Activated CD4-positive, CD25-positive, alpha-beta regulatory T cell treated with anti-CD3 and anti-CD28 coated beads, Interleukin-2, amount 50 U/mL, for 24 hours (primary cell): ENCODE results near the gene PAF1.
"Not testable (repeated sequence)": the region's sequence is repeated elsewhere in the genome, so short reads cannot be mapped to it uniquely, and the experiment has no call there.

Source experiments
- ATAC-seq, 2 donors: fragments of 150-1000 bp; cut with Tn5 transposase; one replicate each; pipeline ENCODE4 v1.10.0; 2021; ENCODE audit warnings: mild to moderate bottlenecking in 1 of 2, moderate library complexity in 1 of 2

PAF1 gene

DNA sequence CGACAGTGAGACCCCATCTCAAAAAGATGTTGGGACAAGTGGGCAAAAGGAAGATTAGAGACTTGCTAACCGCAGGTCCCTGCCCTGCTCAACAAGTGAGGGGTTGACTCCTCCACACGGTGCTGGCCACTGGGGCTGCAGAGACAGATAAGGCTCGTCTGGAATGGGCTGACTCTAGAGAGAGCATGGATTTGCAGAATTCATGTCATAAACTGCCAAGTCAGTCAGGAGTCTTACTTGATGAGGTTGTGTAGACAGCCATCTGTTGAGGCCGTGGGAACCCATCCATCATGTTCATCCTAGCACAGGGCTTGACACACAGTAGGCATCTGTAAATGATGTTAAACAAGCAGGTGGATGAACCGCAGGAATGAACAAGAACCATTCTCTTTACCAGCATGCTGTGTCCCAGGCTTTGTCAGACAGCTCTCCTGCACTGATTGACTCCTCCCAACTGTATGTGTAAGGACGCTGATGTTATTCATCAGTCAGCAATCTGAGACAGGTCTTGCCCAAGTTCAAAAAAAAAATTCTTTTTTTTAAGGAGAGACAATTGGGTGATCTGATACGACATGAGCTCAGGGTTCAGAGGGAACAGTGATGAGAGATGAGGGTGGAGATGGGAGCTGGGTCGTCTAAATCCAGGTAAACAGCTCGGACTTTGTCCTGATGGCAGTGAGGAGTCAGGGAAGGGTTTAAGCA lies 8.8 kb downstream of the PAF1 start:
- no peak for ATAC-seq

DNA sequence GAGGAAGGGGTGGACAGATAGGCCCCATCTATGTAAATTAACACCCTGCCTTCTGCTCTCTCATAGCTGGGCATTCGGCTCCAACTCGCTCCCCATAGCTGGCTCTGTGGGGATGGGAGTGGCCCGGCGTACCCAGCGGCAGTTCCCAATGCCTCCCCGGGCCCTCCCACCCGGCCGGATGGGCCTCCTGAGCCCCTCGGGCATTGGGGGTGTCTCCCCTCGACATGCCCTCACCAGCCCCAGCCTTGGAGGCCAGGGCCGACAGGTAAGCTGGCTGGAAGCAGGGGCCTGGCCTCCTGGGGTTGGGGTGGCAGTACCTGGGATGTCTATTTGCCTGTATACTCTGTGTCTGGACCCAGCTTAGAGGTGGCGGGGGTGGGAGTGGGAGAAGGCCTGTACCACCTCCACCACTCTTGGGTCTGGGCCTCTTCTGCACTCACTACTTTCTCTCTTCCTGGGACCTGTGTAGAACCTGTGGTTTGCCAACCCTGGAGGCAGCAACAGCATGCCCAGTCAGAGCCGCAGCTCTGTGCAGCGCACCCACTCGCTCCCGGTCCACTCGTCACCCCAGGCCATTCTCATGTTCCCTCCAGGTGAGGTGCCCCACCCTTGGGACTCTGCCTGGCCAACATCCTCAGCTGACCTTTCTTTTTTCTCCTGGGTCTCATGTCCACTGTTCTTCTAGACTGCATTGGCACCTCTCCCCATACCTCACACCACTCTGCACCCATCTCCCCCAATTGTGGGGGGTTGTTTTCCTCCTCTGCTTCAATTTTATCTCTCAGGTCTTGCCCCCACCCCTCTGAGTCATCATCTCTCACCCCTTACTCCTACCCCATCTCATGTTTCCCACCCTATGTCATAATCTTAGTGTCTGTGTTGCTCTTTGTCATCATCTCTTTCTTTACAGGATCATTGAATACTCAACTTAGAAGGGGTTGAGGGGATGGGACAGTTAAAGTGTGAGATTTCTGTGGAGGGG lies 10.1 kb downstream of the PAF1 start:
- ATAC-seq = no peak

DNA sequence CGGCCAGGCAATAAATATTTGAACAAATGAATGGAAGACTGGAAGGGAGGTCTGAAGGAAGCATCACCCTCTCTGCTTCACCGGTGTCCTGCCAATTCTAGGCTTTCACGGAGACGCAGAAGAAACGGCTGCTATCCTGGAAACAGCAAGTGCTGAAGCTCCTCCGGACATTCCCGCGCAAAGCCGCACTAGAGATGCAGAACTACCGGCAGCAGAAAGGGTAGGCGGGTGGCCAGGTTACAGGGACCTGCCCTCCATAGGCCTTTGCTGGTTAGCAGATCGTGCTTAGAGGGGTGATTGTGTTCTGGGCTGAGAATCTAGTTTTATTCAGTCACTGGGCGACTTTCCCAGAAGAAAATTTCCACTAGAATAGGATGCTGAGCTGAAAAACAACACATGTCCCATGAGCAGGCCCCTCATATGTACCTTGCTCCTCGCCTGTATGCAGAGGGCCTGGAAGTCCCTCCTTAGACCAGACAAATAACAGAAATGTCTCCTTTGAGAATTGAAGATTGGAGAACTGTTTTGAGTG lies 11.0 kb downstream of the PAF1 start:
- ATAC-seq = no peak

DNA sequence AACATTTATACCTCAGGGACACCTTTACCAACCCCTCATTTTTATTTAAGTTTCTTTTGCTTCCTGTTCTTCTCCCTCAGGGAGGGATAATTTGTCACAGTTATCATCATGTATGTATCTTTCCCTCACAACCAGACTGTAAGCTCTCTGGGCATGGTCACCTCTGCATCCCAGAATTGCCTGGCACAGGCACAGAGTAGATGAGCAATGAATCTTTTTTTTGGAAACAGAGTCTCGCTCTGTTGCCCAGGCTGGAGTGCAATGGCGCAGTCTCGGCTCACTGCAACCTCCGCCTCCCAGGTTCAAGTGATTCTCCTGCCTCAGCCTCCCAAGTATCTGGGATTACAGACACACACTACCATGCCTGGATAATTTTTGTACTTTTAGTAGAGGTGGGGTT lies 11.5 kb downstream of the PAF1 start:
- ATAC-seq = not testable (repeated sequence)

DNA sequence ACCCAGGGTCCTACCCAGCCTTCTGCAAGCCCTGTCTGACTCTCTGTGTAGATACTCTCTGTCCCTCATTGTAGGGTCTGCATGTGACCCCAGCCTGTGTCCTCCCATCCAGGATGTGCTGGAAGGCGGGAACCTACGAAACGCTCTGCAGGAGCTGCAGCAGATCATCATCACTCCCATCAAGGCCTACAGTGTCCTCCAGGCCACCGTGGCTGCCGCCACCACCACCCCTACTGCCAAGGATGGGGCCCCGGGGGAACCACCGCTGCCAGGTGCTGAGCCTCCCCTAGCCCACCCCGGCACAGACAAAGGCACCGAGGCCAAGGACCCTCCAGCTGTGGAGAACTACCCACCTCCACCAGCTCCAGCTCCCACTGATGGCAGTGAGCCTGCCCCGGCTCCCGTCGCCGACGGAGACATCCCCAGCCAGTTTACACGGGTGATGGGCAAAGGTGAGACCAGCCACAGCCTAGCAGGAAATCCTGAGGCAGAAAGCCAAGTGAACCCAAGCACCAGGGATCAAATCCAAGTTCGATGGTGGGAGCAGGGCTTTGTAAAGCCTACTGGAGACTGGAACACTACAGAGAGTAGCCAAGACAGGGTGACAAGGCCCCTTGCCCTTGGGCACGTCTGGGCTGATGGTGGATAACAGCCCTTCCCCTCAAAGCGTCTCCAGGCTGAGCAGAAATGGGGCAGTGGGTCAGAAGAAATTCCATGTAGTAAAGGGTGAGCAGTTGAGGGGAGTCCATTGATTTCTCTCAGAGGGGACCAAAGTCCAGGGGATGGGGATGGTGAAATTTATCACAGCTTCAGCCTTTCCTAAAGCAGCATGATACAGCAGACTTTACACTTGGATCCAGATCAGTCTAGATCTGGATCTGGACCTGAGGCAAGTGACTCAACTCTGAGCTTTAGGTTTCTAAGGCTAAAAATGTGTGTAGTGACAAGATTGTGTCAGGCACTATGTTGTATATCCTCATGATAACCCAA lies 13.2 kb downstream of the PAF1 start:
- ATAC-seq = no peak

DNA sequence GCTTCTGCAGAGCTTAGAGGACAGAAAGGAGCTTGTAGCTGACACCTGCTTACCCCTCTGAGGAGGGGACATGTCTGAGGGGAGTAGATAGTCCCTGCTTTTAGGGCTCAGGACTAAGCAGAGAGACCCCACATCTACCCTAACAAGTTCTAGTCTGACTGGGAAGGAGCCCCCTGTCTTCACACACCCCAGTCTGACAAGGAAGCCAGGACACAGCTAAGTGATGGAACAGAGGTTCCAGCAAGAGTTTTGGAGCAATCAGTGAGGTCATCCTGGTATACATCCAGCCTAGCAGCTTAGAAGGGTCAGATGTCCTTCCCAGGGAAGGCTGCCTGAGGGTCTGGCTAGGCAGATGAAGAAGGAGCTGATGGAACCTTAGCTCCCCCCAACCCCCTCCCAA lies 15.0 kb downstream of the PAF1 start:
- no peak for ATAC-seq

DNA sequence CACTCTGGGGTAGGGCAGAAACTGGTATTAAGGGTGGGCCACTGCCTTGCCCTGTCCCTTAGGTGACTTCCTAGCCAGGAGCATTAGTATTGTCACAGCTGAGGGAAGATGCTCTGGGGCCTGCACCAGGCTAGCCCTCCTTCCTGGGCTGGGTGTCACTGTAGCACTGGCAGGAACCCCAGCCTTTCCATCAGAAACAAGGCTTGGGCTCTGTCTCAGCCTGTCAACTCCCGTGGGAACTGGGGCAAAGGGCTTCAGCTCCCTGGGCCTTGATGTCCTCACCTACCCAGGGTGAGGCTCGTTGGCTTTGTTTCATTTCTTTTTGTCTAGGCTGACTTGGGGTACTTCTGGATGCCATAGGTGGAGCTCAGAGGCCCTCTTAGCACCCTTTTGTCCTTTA lies 18.0 kb downstream of the PAF1 start:
- ATAC-seq = no peak

DNA sequence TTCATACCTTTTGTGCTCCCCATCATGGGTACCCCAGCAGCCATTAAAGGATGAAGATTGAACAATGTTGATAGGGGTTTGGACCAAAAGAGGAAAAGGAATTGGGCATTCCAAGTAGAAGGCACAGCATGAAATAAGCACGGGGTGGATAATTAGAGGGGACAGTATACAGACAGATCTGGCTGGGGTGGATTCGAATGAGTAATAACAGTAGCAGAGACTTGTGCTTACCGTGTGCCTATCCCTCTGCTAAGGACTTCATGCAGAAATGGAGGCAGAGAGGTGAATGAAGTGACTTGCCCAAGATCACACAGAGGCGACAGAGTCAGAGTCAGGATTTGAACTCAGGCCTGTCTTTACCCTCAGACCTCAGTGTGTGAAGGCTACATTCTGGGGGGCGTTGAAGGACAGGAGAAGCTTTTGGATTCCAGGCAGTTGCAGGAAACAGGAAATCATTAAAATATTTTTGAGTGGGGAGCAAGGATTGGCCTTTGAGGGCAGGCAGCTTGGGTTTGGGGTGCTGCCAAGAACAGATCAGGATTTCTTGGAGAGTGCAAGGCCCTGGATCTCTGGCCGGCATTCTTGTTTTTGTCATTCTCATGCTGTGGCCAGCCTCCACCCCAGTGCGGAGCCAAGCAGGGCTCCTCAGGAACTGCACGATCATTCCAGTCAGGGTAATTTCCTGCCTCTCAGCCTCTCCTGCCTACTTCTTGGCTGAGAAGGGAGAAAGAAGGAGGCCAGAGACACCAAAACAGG lies 18.7 kb downstream of the PAF1 start:
- ATAC-seq = no peak

DNA sequence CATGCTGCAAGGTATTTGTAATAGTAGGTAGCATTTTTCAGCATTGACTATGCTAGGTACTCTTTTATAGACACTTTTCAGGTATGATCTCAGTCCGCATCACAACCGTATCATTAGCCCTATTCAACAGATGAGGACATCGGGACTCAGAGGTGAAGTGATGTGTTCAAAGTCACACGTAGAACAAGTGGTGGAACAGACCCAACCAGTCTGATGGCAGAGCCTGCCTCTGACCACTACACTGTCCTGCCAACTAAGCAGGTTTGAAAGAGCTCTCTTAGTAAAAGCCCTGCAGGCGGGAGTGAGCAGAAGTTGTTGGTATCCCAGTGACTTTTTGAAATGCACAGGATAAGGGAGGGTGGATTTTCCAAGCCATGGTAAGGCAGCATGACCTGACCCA lies 20.2 kb downstream of the PAF1 start:
- no peak for ATAC-seq

DNA sequence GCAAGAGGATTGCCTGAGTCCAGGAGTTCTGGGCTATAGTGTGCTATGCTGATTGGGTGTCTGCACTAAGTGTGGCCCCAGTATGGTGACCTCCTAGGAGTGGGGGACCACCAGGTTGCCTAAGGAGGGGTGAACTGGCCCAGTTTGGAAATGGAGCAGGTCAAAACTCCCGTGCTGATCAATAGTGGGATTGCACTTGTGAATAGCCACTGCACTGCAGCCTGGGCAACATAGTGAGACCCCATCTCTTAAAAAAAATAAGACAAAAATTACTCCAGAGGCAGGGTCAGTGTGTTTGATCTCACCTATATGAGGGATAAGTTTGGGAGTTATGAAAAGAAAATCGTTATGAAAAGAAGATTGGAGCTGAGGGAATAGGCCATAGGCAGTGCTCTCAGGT lies 21.7 kb downstream of the PAF1 start:
- no peak for ATAC-seq

DNA sequence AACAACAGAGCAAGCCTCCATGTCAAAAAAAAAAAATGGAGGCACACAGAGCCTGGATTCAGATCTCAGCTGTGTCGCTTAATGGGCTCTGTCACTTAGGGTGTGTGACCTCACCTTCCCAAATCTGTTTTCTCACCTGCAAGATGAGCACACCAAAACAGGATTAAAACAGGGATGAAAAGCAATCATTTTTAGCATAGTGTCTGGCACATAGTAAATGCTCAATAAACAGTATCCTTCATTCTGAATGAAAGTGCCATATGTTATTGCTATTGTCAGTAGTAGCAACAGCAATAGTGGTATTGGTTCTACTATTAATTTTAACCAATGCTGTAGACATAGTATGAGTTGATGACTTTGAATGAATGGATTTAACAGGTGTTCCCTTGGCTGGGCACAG lies 25.4 kb downstream of the PAF1 start:
- ATAC-seq = no peak

DNA sequence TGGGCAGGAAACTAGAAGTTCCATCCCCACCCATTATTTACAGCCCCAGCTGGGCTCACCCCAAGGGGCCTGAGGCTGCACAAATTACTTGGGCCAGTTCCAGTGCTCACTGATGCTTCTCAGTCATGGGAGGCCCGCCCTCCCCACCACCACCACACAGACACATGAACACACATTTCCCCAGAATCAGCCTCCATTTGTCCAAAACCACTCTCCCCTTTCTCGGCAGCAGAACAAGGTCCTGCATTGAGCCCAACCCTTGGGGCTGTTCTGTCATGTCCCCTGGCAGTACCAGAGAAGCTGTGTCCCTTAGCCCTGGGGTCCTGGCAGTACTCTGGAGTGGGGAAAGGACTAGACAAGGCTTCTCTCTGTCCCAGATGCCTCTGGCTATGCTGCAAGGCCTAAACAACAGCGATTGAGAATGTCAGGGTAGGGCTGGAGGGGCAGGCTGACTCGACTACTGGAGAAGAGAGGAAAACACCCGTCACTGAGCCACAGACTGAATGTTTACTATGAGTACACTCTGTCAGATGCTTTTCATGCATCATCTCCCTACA lies 26.9 kb downstream of the PAF1 start:
- ATAC-seq = no peak

DNA sequence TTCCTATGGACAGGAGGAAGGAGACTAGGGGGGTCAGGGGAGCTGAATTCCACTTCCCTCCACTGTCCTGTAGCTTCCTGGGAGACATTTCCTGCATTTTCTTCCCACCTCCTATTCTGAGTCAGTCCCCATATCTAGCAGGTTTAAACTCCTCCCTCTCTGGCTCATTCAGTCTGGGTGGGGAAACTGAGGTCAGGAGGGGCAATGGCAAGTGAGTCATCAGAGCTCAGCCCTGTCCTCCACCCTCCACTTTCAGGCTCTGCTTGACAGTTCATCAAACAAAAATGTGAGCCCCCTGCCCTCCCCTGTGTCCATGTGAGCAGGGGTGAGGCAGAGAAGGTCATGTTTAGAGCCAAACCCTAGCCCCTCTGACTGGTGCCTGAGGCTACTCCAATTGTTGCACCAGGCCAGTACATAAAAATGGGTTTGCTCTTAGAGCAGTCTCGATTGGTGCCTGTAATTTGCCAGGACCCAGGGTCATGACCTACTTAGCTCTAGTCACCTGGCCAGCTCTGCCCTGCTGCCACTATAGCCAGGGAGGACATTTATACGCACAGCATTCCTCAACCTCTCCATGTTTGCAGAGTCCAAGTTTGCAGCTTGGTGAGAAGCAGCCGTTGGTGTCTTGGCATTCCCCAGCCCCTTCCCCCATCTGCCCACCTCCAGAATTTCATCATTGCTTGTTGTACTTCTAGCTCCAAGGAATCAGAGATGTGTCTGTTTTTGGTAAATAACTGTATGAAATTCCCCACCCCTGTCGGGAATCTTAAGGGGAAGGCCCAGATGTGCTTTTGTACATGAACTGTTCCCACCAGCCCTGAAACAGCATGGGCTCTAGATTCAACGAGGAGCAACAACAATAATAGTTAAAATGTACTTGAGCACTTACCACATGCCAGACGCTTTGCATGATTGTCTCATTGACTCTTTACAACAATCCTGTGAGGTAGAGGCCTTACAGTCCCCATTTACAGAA lies 27.9 kb downstream of the PAF1 start:
- ATAC-seq = no peak

DNA sequence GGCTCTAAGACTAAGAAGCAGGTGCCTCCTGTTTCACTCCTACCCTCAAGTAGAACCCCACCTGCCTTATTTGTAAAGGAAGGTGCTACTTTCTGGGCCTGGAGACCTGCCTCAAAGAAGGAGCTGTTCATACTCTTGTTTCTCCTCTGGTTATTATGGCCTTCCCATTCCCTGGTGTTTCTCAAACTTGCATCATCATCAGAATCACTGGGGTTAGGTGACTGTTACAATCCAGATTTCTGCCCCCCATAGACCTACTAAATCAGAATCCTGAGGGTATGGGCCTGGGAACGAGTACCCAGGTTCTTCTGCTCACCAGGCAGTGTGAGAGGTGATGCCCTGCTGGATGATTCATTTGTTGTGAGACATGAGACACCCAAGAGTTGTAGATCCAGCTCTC lies 30.3 kb downstream of the PAF1 start:
- ATAC-seq = no peak

DNA sequence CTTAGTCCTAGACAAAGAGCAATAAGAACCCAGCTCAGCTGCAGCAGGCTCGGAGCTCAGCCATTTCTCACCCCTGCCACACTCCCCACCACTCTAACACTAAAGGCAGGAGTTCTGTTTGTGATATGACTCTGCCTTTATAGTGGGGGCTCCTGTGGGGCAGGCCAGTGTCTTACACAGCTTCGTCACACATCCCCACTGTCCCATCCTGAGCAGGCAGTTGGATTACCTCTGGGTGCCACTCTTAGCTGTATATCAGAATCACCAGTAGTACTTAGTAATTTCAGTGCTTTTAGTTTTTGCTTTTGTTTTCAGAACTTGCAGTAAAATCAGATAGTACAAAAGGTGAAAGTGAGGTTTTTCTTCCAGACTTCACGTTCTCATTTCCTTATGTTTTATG lies 31.9 kb downstream of the PAF1 start:
- peak in 1 of 2 donors; percentile 36 for ATAC-seq

DNA sequence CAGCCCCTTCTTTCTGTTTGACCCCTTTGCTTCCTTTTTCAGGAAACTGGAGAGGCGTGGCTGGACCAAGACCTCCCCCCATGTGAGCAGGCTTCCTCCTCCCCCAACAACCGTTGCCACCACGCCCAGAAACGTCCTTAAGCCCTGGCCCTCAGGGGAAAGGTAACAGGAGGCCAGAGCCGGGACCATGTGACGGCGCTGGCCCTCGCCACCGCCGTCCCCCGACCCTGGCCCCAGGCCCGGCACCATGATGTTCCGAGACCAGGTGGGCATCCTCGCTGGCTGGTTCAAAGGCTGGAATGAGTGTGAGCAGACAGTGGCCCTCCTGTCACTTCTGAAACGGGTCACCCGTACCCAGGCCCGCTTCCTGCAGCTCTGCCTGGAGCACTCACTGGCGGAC lies 34.3 kb downstream of the PAF1 start:
- ATAC-seq = no peak

DNA sequence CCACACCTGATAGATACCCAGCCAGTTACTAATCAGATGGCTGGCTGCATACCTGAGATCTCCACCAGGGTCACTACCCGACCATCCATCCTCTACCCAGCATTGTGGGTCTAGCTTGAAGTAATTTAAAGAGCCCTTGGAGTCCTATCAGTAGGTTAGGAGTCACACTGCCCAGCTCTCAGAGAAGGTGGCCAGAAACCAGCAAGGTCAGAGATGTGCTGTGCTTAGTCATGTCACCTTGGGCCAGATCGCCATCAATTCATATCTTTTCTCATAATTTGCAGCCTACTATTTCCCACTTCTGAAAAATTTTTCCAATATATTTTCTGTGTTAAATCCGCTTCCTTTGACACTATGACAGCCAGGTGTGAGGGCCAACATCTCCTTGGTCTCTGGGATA lies 34.8 kb downstream of the PAF1 start:
- ATAC-seq = no peak

DNA sequence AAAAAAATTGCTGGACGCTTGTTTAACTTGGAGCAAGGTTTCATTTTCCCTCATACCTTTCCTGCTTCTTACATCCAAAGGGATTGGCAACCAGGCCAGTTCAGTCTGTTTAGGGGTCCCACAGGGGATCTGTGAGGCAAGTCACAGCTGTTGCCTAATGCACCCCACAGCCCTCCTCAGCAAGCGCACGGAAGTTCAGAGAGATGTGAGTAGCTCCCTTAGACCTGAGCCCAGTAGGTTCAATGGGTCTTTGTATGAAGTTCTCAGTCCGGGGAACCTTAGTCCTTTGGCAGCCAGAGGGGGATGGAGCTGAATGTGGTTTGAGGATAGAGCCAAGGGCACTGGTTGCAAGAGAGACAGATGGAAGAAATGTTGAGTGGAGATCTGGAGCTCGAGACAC lies 35.7 kb downstream of the PAF1 start:
- no peak for ATAC-seq

DNA sequence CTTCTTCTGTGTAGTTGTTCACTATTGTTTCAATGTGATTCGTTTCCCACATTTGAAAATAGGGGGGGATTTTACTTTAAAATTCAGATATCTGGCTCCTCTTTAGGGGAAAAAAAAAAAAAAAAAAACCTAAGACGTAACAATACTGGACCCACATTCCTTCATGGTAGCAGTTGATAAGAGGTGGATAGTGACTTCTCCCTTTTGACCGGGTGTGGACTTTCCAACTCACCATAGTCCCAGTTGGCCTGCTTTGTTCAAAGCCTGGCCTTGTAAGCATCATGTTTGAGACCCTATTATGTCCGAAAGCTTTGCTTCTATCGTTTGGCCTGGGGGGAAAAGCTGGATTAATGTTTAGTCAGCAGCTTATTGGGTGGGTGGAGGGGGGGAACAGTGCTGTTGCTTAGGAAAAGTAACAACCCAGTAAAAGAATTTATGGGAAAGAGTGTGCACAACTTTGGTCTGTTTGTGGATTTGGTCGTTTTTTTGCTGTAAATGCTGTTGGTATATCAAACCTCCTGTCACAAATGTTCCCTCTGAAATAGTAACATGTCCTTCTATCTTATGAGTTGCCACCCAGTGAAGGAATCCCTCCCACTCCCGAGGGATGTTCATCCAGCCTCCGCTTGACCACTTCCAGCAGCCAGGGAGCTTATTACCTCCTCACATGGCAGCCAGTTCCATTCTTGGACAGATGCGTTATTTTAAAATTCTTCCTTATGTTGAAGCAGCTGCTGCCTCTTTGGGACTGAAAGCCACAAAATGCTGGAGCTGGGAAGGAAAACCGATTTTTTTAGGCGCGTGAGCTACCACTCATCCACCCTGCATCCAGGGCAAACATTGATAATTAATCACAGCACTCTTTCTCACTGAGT lies 38.3 kb downstream of the PAF1 start:
- ATAC-seq = no peak
